HEK293 (cell line): Measurements from ENCODE around the gene ARHGEF12.

Source experiments
- FEZF1 ChIP-seq: fragments of 450-650 bp; formaldehyde crosslinking; IDR thresholded peaks from 2 replicates; pipeline ENCODE4 v1.5.1; 2016; ENCODE audit warnings: missing biosample characterization, missing genetic modification characterization
- GFI1B ChIP-seq: fragments of 450-650 bp; formaldehyde crosslinking; IDR thresholded peaks from 2 replicates; pipeline ENCODE4 v1.5.1; 2016; ENCODE audit warnings: missing biosample characterization, missing genetic modification characterization
- KLF16 ChIP-seq: fragments of 450-650 bp; formaldehyde crosslinking; IDR thresholded peaks from 2 replicates; pipeline ENCODE4 v1.5.1; 2017; ENCODE audit warnings: missing biosample characterization, missing genetic modification characterization
- KLF8 ChIP-seq: fragments of 450-650 bp; formaldehyde crosslinking; IDR thresholded peaks from 2 replicates; pipeline ENCODE4 v1.5.1; 2016; ENCODE audit warnings: missing biosample characterization, missing genetic modification characterization
- OSR2 ChIP-seq: fragments of 450-650 bp; formaldehyde crosslinking; IDR thresholded peaks from 2 replicates; pipeline ENCODE4 v1.5.1; 2016; ENCODE audit warnings: missing biosample characterization, missing genetic modification characterization
- SCRT1 ChIP-seq: fragments of 450-650 bp; formaldehyde crosslinking; IDR thresholded peaks from 2 replicates; pipeline ENCODE4 v1.5.1; 2016; ENCODE audit warnings: missing biosample characterization, missing genetic modification characterization, borderline replicate concordance
- ZBTB21 ChIP-seq: fragments of 450-650 bp; formaldehyde crosslinking; IDR thresholded peaks from 2 replicates; pipeline ENCODE4 v1.5.1; 2017; ENCODE audit warnings: missing biosample characterization, missing genetic modification characterization
- ZBTB48 ChIP-seq: fragments of 450-650 bp; formaldehyde crosslinking; IDR thresholded peaks from 2 replicates; pipeline ENCODE4 v1.5.1; 2016; ENCODE audit warnings: missing biosample characterization, missing genetic modification characterization
- ZEB2 ChIP-seq: fragments of 450-650 bp; formaldehyde crosslinking; IDR thresholded peaks from 2 replicates; pipeline ENCODE4 v1.5.1; 2016; ENCODE audit warnings: missing biosample characterization, missing genetic modification characterization
- ZFP69B ChIP-seq: fragments of 450-650 bp; formaldehyde crosslinking; IDR thresholded peaks from 2 replicates; pipeline ENCODE4 v1.5.1; 2016; ENCODE audit warnings: missing biosample characterization, missing genetic modification characterization
- ZNF266 ChIP-seq: fragments of 450-650 bp; formaldehyde crosslinking; IDR thresholded peaks from 2 replicates; pipeline ENCODE4 v1.5.1; 2016; ENCODE audit warnings: missing biosample characterization, missing genetic modification characterization, low read depth
- ZNF292 ChIP-seq: fragments of 450-650 bp; formaldehyde crosslinking; IDR thresholded peaks from 2 replicates; pipeline ENCODE4 v1.5.1; 2016; ENCODE audit warnings: low read depth, missing biosample characterization, missing genetic modification characterization, borderline replicate concordance
- ZNF324 ChIP-seq: fragments of 450-650 bp; formaldehyde crosslinking; IDR thresholded peaks from 2 replicates; pipeline ENCODE4 v1.5.1; 2016; ENCODE audit warnings: missing biosample characterization, missing genetic modification characterization
- ZNF366 ChIP-seq: fragments of 450-650 bp; formaldehyde crosslinking; conservative IDR thresholded peaks from 2 replicates; pipeline ENCODE4 v1.5.1; 2016; ENCODE audit warnings: missing biosample characterization, missing genetic modification characterization
- ZNF423 ChIP-seq: fragments of 450-650 bp; formaldehyde crosslinking; IDR thresholded peaks from 2 replicates; pipeline ENCODE4 v1.5.1; 2016; ENCODE audit warnings: missing biosample characterization, missing genetic modification characterization
- ZNF426 ChIP-seq: fragments of 450-650 bp; formaldehyde crosslinking; IDR thresholded peaks from 2 replicates; pipeline ENCODE4 v1.5.1; 2017; ENCODE audit warnings: missing biosample characterization, missing genetic modification characterization, mild to moderate bottlenecking, inconsistent platforms, moderate library complexity
- ZNF549 ChIP-seq: fragments of 450-650 bp; IDR thresholded peaks from 2 replicates; pipeline ENCODE4 v1.5.1; 2018; ENCODE audit warnings: missing biosample characterization, missing genetic modification characterization, mild to moderate bottlenecking, inconsistent platforms, moderate library complexity
- ZNF558 ChIP-seq: fragments of 450-650 bp; formaldehyde crosslinking; IDR thresholded peaks from 2 replicates; pipeline ENCODE4 v1.5.1; 2016; ENCODE audit warnings: missing biosample characterization, missing genetic modification characterization
- ZNF785 ChIP-seq: fragments of 450-650 bp; formaldehyde crosslinking; IDR thresholded peaks from 2 replicates; pipeline ENCODE4 v1.5.1; 2016; ENCODE audit warnings: missing biosample characterization, missing genetic modification characterization
- TF ChIP-seq, protein P1 (sequence below): fragments of 450-650 bp; IDR thresholded peaks from 2 replicates; pipeline ENCODE4 v1.5.1; 2018; ENCODE audit warnings: missing biosample characterization, missing genetic modification characterization
- TF ChIP-seq, protein P2 (sequence below): fragments of 450-650 bp; formaldehyde crosslinking; IDR thresholded peaks from 2 replicates; pipeline ENCODE4 v1.5.1; 2016; ENCODE audit warnings: missing biosample characterization, missing genetic modification characterization
- TF ChIP-seq, protein P3 (sequence below): fragments of 450-650 bp; formaldehyde crosslinking; IDR thresholded peaks from 2 replicates; pipeline ENCODE4 v1.5.1; 2017; ENCODE audit warnings: missing biosample characterization, missing genetic modification characterization
- TF ChIP-seq, protein P4 (sequence below): fragments of 450-650 bp; formaldehyde crosslinking; IDR thresholded peaks from 2 replicates; pipeline ENCODE4 v1.5.1; 2016; ENCODE audit warnings: missing biosample characterization, missing genetic modification characterization, borderline replicate concordance
- TF ChIP-seq, protein P5 (sequence below): fragments of 450-650 bp; formaldehyde crosslinking; optimal IDR thresholded peaks from 2 replicates; pipeline ENCODE3; 2016; ENCODE audit warnings: missing biosample characterization, mild to moderate bottlenecking, missing genetic modification characterization
- TF ChIP-seq, protein P6 (sequence below): fragments of 450-650 bp; formaldehyde crosslinking; IDR thresholded peaks from 2 replicates; pipeline ENCODE4 v1.5.1; 2016; ENCODE audit warnings: missing biosample characterization, missing genetic modification characterization, borderline replicate concordance

Gene ARHGEF12

DNA sequence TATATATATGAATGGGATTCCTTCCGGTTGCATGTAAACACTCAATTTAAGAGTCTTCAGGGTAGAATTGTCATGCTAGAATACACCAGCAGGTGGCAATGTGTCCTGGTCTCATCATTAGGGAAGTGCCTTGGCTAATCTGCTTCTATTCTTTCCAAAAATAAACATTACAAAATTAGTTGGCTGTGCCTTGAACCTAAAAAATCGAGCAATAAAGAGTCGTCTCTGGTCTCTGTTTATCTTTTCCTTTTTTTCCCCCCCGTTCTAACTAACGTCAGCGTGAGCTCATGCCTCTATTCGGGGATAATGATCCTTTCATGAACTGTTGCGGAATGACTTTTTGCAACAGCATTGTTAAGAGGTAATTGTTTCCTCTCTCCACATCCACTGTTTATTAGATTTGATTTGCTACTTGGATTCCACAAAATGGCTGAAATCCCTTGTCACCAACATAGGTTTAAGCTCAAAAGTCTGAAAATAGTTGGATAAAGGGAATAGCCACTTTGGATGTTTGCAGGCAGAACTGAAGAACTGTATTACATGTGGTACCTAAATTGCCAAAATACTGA lies 1.2 kb upstream of the ARHGEF12 start (continued):
- TF ChIP-seq ZNF423 (tag by site-specific recombination) = no peak
- TF ChIP-seq OSR2 = peak; percentile 85
- peak; percentile 97 for TF ChIP-seq ZEB2 (tag by site-specific recombination)
- TF ChIP-seq, protein P1, sequence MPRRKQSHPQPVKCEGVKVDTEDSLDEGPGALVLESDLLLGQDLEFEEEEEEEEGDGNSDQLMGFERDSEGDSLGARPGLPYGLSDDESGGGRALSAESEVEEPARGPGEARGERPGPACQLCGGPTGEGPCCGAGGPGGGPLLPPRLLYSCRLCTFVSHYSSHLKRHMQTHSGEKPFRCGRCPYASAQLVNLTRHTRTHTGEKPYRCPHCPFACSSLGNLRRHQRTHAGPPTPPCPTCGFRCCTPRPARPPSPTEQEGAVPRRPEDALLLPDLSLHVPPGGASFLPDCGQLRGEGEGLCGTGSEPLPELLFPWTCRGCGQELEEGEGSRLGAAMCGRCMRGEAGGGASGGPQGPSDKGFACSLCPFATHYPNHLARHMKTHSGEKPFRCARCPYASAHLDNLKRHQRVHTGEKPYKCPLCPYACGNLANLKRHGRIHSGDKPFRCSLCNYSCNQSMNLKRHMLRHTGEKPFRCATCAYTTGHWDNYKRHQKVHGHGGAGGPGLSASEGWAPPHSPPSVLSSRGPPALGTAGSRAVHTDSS (tag by site-specific recombination) = no peak
- peak; percentile 90 for TF ChIP-seq FEZF1 (tag by site-specific recombination)
- TF ChIP-seq KLF16 (tag by site-specific recombination) = no peak
- TF ChIP-seq ZFP69B (tag by site-specific recombination) = peak; percentile 61; the same call in 1 of the 2 replicates
- peak; percentile 95 for TF ChIP-seq ZBTB21 (tag by site-specific recombination)
- peak; percentile 61 for TF ChIP-seq GFI1B (tag by site-specific recombination)
- TF ChIP-seq ZNF266 (tag by site-specific recombination) = no peak
- TF ChIP-seq, protein P2, sequence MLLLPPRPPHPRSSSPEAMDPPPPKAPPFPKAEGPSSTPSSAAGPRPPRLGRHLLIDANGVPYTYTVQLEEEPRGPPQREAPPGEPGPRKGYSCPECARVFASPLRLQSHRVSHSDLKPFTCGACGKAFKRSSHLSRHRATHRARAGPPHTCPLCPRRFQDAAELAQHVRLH (tag by site-specific recombination) = peak; percentile 78; the same call in 1 of the 2 replicates
- TF ChIP-seq, protein P3, sequence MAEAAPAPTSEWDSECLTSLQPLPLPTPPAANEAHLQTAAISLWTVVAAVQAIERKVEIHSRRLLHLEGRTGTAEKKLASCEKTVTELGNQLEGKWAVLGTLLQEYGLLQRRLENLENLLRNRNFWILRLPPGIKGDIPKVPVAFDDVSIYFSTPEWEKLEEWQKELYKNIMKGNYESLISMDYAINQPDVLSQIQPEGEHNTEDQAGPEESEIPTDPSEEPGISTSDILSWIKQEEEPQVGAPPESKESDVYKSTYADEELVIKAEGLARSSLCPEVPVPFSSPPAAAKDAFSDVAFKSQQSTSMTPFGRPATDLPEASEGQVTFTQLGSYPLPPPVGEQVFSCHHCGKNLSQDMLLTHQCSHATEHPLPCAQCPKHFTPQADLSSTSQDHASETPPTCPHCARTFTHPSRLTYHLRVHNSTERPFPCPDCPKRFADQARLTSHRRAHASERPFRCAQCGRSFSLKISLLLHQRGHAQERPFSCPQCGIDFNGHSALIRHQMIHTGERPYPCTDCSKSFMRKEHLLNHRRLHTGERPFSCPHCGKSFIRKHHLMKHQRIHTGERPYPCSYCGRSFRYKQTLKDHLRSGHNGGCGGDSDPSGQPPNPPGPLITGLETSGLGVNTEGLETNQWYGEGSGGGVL (tag by site-specific recombination) = peak; percentile 82
- TF ChIP-seq, protein P4, sequence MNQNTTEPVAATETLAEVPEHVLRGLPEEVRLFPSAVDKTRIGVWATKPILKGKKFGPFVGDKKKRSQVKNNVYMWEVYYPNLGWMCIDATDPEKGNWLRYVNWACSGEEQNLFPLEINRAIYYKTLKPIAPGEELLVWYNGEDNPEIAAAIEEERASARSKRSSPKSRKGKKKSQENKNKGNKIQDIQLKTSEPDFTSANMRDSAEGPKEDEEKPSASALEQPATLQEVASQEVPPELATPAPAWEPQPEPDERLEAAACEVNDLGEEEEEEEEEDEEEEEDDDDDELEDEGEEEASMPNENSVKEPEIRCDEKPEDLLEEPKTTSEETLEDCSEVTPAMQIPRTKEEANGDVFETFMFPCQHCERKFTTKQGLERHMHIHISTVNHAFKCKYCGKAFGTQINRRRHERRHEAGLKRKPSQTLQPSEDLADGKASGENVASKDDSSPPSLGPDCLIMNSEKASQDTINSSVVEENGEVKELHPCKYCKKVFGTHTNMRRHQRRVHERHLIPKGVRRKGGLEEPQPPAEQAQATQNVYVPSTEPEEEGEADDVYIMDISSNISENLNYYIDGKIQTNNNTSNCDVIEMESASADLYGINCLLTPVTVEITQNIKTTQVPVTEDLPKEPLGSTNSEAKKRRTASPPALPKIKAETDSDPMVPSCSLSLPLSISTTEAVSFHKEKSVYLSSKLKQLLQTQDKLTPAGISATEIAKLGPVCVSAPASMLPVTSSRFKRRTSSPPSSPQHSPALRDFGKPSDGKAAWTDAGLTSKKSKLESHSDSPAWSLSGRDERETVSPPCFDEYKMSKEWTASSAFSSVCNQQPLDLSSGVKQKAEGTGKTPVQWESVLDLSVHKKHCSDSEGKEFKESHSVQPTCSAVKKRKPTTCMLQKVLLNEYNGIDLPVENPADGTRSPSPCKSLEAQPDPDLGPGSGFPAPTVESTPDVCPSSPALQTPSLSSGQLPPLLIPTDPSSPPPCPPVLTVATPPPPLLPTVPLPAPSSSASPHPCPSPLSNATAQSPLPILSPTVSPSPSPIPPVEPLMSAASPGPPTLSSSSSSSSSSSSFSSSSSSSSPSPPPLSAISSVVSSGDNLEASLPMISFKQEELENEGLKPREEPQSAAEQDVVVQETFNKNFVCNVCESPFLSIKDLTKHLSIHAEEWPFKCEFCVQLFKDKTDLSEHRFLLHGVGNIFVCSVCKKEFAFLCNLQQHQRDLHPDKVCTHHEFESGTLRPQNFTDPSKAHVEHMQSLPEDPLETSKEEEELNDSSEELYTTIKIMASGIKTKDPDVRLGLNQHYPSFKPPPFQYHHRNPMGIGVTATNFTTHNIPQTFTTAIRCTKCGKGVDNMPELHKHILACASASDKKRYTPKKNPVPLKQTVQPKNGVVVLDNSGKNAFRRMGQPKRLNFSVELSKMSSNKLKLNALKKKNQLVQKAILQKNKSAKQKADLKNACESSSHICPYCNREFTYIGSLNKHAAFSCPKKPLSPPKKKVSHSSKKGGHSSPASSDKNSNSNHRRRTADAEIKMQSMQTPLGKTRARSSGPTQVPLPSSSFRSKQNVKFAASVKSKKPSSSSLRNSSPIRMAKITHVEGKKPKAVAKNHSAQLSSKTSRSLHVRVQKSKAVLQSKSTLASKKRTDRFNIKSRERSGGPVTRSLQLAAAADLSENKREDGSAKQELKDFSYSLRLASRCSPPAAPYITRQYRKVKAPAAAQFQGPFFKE (tag by site-specific recombination) = no peak
- TF ChIP-seq, protein P5, sequence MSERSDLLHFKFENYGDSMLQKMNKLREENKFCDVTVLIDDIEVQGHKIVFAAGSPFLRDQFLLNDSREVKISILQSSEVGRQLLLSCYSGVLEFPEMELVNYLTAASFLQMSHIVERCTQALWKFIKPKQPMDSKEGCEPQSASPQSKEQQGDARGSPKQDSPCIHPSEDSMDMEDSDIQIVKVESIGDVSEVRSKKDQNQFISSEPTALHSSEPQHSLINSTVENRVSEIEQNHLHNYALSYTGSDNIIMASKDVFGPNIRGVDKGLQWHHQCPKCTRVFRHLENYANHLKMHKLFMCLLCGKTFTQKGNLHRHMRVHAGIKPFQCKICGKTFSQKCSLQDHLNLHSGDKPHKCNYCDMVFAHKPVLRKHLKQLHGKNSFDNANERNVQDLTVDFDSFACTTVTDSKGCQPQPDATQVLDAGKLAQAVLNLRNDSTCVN (tag by site-specific recombination) = no peak
- TF ChIP-seq ZBTB48 (tag by site-specific recombination) = no peak
- no peak for TF ChIP-seq ZNF426 (tag by site-specific recombination)
- no peak for TF ChIP-seq ZNF549 (tag by site-specific recombination)
- TF ChIP-seq ZNF366 (tag by site-specific recombination) = peak; percentile 95
- TF ChIP-seq ZNF785 (tag by site-specific recombination) = no peak
- TF ChIP-seq SCRT1 = peak; percentile 68; the same call in 1 of the 2 replicates
- peak; percentile 63; the same call in 1 of the 2 replicates for TF ChIP-seq ZNF324 (tag by site-specific recombination)
- peak; percentile 50; the same call in 1 of the 2 replicates for TF ChIP-seq KLF8
- TF ChIP-seq, protein P6, sequence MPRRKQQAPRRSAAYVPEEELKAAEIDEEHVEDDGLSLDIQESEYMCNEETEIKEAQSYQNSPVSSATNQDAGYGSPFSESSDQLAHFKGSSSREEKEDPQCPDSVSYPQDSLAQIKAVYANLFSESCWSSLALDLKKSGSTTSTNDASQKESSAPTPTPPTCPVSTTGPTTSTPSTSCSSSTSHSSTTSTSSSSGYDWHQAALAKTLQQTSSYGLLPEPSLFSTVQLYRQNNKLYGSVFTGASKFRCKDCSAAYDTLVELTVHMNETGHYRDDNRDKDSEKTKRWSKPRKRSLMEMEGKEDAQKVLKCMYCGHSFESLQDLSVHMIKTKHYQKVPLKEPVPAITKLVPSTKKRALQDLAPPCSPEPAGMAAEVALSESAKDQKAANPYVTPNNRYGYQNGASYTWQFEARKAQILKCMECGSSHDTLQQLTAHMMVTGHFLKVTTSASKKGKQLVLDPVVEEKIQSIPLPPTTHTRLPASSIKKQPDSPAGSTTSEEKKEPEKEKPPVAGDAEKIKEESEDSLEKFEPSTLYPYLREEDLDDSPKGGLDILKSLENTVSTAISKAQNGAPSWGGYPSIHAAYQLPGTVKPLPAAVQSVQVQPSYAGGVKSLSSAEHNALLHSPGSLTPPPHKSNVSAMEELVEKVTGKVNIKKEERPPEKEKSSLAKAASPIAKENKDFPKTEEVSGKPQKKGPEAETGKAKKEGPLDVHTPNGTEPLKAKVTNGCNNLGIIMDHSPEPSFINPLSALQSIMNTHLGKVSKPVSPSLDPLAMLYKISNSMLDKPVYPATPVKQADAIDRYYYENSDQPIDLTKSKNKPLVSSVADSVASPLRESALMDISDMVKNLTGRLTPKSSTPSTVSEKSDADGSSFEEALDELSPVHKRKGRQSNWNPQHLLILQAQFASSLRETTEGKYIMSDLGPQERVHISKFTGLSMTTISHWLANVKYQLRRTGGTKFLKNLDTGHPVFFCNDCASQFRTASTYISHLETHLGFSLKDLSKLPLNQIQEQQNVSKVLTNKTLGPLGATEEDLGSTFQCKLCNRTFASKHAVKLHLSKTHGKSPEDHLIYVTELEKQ (tag by site-specific recombination) = peak; percentile 31; the same call in 1 of the 2 replicates
- TF ChIP-seq ZNF558 (tag by site-specific recombination) = peak; percentile 77; the same call in 1 of the 2 replicates
- no peak for TF ChIP-seq ZNF292 (tag by site-specific recombination)
